ENCODE results near the gene ZNF513.

- TF ChIP-seq MYC (IDR thresholded peaks at IDR 0.05; ENCODE audit: low read depth, low read length) (no peak), CTCF (IDR thresholded peaks at IDR 0.05; ENCODE audit: low read depth, low read length) (no peak), POLR2A (IDR thresholded peaks at IDR 0.05; ENCODE audit: extremely low read depth, insufficient read length) (no peak)
- TF ChIP-seq, protein P1, sequence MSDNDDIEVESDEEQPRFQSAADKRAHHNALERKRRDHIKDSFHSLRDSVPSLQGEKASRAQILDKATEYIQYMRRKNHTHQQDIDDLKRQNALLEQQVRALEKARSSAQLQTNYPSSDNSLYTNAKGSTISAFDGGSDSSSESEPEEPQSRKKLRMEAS (IDR thresholded peaks at IDR 0.05; ENCODE audit: low read depth, low read length) = no peak
These were observed 10.5 kb upstream of the ZNF513 start for GRCh38 chr2:27390822-27391679.

Data from NB4 (cell line).